GM18951 (cell line): ENCODE results near the gene IDUA.
A peak's percentile ranks its signal among the peaks of the same experiment; 100 is the strongest.
"Not testable (repeated sequence)": the region's sequence is repeated elsewhere in the genome, so short reads cannot be mapped to it uniquely, and the experiment has no call there.

ENCODE experiments used
- POLR2A ChIP-seq: IDR thresholded peaks from 4 replicates; pipeline ENCODE4 v1.6.1; 2011; ENCODE audit warnings: mild to moderate bottlenecking; ENCODE audit not compliant: insufficient read length, insufficient read depth; ENCODE audit errors: extremely low read depth
- in situ Hi-C: fragments of 300-500 bp; cut with MboI; formaldehyde crosslinking; loops from one replicate; pipeline ENCODE4 v1.12.0; 2022; ENCODE audit warnings: low sequenced_read_pairs, mixed read lengths, inconsistent platforms; ENCODE audit not compliant: unreplicated experiment

Gene IDUA

DNA sequence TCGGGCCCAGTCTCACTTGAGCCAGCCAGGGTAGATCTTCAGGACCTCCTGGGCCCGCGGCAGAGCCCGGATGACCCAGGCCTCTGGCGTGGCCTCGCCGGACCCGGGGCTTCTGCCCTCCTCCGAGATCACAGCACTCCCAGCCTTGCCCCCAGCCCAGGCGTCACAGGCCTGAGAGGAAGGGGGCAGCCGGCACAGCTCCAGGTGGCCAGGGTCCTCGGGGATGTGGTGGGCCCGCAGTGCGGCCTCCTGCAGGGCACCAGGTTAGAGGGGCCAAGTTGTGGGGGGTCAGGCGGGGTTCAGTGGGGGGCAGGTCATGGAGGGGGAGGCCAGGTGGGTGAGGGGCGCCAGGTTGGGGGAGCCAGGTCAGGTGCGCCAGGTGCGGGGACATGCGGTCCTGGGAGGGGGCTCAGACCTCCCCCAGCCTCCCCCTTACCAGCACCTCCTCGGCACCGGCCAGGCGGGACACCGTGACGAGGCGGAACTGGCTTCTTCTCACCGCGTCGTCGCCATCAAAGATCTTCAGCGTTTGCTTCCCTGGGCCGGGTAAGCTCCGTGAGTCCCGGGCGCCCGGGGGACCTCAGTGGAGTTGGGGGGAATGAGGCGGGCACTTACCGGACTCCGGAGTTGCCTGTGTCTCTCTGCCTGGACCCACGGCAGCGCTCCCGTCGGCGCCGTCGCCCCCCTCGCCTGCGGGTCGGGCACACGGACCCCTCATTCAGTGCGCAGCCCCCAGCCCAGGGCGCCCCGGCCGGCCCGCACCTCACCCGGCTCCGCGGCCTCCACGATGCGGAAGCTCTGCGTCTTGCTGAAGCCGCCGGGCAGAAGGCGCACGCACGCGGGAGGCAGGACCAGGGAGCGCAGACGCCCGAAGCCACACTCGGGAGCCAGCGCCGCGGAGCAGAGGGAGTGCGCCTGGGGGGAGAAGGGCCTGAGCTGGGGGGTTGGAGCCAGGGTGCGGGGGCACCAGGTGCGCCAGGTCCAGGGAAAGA lies 19.4 kb upstream of the IDUA start:
- no peak for TF ChIP-seq POLR2A
- in situ Hi-C loops = no loop called here

DNA sequence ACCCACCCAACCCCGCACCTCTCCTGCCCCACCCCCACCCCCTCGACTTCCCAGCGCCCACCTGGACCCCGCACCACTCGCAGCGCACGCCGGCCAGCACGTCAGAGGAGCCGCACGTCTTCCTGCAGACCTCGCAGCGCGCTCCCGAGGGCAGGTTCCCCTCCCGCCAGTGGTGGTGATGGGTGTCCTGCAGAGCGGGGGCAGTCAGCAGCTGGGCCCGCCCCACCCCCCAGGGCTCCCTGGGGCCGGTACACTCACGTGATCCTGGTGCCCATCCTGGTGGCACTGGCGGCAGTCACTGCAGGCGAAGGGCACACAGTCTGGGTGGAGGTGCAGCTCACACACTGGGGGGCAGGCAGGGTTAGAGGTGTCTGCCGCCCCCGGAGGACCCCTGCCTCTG lies 18.6 kb upstream of the IDUA start:
- no peak for TF ChIP-seq POLR2A
- in situ Hi-C loops = no loop called here

DNA sequence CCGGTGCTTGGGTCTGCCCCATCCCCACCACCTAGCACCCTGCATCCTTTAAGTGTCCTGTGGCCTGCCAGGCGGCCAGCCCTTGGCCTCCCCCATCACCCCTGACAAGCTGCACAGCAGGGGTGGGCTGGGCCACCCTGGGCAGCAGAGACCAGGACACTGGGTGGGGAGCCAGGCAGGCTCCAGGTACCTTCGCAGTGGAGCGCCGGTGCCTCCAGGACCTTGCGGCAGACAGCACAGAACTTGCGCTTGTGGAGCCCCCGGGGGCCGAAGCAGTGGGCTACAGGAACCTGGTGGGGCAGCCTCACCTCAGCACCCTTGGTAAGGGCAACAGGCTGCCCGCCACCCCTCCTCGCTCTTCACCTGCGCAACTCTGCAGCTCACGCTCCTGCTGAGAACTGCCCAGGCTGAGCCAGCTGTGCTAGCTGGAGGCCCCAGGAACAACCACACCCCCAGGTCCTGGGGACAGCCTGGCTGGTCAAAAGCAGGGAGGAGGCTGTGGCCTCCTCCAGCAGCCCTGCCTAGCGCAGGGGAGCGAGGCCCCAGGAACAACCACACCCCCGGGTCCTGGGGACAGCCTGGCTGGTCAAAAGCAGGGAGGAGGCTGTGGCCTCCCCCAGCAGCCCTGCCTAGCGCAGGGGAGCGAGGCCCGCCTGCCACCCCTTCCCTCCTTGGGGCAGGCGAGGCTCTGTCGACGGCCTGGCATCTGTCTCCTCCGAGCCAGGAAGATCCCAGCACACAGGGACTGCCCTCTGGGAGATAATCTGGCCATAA lies 18.0 kb upstream of the IDUA start:
- TF ChIP-seq POLR2A = no peak
- in situ Hi-C loops = no loop called here

DNA sequence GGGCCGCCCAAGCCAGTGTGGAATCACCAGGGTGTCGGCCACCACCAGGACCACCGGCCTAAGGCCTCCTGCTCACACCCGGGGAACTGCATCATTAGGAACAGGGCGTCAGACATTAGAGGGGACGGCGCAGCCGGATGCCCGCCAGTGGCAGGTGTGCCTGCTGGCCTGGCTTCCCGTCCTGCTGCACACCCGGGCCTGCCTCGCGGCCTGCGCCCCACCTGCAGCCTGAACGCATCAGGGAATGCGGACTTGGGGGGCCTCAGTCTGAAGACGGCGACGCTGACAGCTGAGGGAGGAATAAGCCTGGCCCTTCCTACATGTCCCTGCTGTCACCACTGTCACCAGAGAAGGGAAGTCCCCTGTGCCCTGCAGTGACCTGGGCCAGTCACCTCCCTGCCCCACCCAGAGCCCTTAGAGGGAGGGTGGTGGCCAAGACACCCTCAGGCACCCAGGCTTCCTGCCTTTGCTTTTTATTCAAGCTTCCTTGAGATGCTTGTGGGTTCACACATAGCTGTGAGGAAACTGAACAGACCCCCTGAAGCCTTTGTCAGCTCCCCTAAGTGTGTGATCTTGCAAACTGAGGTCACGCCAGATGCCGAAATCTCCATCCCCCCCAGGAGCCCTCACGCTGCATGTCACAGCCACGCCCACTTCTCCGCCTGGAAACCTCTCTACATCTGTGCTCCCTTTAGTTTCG lies 16.6 kb upstream of the IDUA start:
- TF ChIP-seq POLR2A = no peak
- in situ Hi-C loops = no loop called here

DNA sequence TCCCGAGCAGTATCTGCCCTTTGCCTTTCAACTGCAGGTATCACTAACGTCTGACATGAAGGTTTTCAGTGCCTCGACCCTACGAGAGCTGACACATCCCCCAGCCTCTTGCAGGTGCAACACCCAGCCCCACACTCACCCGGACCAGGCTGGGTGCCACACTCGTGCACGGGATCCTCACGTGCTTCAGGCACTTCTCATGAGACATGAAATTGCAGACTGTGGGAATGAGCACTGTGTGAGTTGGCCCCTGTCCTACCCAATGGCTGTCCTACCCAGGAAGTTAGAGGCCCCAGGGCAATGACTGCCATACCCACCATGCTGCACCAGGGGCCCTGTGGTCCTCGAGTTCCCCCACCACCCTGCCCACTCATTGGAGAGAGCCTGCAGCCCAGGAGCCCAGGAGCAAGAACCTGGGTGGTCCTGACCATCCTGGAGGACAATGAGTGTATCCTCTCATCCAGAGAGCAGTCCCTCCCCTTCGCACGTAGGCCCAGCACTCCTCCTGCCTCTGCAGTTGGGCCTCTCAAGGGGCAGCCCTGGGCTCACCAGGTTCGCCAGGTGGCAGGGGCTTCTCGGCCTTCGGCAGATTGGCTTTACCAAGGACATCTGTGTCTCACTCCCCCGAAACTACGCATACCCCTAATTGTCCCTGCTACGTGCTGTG lies 15.9 kb upstream of the IDUA start:
- in situ Hi-C loops = no loop called here
- TF ChIP-seq POLR2A = no peak

DNA sequence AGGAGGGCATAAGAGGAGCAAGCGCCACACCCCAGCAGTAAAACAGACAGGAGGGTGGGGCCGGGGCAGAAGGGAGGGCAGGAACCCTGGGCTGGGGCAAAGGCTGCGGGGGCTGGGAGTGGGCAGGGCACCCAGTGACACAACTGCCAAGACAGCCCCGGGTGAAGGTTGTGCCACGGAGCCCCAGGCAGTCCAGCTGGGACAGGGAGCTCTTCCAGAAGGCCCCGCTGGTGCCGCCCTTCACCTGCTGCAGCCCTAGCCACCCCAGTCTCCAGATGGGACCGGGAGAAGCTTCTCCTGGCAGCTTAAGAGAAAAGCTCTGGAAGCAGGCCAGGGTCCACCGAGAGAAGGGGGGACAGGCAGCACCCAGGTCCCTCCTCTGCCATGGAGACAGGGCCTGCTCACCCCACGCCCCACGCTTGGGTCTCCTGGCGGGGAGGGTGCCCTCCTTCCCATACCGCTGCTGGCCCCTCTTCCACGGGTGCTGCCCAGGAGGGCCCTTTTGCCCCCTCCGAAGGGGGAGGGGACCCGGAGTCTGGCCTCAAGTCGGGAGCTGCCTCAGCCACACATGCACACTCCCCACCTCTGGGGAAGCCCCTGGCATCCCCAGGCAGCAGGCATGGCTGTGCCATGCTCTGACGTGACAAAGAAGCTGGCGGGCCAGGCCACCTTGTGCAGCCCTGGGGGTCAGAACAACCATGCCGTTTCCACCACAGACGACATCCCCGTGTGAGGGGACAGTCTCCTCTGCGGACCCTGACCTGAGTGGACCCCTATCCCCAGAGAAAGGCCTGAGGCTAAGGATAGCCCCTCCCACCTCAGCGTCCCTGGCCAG lies 15.0 kb upstream of the IDUA start:
- no peak for TF ChIP-seq POLR2A
- in situ Hi-C loops = no loop called here

DNA sequence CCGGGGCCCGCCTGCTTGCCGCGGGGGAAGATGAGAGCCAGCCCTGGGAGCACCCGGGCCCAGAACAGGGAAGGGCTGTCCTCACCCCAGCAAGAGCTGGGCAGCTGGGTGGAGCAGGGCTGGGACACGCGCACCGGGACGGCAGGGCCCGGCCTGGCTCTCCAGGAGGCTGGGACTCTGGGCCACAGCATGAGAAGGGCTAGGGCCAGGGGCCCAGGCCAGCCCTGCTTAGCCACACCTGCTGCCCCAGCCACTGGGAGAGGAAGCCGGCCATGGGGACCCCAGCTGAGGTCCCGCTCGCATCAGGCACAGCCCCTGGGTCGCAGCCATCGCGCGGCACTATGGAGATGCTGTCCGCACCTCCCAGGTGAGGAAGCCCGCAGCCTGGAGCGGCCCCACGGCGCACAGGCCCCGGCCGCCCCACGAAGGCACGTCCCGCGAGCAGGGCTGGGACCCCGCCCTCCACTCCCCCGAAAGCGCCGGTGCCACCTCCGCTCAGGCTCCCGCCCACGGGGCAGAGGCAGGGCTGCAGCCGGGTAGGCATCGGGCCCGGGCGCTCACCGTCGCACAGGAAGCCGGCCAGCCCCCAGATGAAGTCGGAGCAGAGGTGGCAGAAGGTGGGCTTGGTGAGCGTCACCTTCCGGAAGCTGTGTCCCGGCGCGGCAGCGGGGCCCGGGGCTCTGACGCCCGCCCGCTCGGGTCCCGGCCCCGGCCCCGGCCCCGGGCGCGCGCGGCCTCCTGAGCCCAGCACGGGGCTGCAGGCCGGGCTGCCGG lies 14.0 kb upstream of the IDUA start:
- in situ Hi-C loops = no loop called here
- no peak for TF ChIP-seq POLR2A

DNA sequence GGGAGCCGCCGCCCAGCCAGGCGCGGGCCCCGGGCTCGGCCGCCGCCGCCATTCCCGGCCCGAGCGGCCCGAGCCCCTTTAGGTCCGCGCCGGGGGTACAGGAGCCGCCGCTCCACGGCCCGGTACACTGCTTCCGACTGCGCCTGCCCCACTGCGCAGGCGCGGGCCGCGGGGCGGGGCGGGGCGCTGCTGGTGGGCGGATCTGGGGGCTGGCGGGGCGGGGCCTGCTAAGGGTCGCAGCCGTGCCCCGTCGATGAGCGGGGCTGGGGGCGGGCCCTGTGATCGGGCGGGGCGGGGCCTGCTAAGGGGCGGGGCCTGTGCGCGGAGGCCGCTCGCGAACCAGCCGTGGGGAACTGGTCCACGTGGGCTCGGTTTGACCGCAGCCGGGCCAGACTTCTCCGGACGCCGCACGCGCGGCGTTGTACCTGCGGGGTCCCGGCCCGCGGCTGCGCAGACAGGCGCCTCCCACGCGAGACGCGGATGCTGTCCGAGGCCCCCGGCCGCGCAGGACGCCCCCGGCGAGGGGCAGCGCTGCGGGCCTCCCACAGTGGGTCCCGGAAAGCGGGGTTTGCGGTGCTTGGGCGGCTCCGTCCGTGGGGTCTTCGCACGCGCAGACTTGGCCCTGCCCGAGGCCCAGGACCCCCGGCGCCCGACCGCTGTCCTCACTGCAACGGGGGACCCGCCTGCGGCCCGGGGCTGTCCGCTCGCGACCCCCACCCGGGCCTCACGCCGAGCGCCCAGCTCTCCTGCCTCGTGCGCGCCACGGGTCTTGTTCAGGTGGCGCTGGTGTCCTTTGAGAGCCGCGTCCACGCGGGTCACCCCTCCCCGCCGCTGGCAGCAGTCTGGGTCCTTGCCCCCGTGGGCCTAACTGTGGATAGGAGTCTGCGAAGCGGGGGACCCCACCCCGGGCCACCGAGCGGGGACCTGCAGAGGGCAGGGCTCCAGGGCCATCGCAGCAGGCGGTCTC lies 13.1 kb upstream of the IDUA start, which contains the start of gene DGKQ:
Gene DGKQ, minus strand, starts transcription at position 139 of the 967 bp plus-strand sequence. Its CDS starts 87 bp downstream, at position 52.
- in situ Hi-C loops = no loop called here
- peak; percentile 72 for TF ChIP-seq POLR2A

DNA sequence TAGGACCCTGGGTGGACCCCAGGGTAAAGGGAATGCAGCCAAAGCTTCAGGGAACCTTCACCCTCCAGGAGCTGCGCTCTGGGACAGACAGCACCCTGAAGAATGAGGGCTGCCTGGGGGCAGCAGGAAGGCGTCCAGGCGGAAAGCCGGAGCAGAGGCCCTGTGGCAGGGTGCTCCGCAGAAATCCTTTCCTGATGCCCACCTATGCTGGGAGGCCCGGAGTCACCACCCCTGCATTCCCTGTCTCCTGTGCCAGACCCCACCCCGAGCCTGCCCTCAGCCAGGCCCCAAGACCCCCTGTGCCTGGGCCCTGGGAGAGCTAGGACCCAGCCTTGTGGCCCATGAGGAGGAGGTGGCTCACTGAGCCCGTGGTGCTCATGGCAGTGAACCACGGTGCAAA lies 12.2 kb upstream of the IDUA start:
- no peak for TF ChIP-seq POLR2A
- in situ Hi-C loops = no loop called here

DNA sequence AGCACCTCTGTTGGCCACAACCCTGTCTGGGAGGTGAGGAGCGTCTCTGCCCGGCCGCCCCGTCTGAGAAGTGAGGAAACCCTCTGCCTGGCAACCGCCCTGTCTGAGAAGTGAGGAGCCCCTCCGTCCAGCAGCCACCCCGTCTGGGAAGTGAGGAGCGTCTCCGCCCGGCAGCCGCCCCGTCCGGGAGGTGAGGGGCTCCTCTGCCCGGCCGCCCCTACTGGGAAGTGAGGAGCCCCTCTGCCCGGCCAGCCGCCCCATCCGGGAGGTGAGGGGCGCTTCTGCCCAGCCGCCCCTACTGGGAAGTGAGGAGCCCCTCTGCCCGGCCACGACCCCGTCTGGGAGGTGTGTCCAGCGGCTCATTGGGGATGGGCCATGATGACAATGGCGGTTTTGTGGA lies 10.8 kb upstream of the IDUA start:
- in situ Hi-C loops = not testable (repeated sequence)
